A204.1 (cell line): ENCODE data around the gene RUBCNL.
"Not testable (repeated sequence)": the region's sequence is repeated elsewhere in the genome, so short reads cannot be mapped to it uniquely, and the experiment has no call there.

Experiments used
- FAIRE-seq: peaks from 2 replicates; lab custom pipeline; 2012; peaks lifted over from hg19 to GRCh38; lab: Jason Lieb, UNC

The RUBCNL gene, protein sequence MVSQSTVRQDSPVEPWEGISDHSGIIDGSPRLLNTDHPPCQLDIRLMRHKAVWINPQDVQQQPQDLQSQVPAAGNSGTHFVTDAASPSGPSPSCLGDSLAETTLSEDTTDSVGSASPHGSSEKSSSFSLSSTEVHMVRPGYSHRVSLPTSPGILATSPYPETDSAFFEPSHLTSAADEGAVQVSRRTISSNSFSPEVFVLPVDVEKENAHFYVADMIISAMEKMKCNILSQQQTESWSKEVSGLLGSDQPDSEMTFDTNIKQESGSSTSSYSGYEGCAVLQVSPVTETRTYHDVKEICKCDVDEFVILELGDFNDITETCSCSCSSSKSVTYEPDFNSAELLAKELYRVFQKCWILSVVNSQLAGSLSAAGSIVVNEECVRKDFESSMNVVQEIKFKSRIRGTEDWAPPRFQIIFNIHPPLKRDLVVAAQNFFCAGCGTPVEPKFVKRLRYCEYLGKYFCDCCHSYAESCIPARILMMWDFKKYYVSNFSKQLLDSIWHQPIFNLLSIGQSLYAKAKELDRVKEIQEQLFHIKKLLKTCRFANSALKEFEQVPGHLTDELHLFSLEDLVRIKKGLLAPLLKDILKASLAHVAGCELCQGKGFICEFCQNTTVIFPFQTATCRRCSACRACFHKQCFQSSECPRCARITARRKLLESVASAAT

DNA sequence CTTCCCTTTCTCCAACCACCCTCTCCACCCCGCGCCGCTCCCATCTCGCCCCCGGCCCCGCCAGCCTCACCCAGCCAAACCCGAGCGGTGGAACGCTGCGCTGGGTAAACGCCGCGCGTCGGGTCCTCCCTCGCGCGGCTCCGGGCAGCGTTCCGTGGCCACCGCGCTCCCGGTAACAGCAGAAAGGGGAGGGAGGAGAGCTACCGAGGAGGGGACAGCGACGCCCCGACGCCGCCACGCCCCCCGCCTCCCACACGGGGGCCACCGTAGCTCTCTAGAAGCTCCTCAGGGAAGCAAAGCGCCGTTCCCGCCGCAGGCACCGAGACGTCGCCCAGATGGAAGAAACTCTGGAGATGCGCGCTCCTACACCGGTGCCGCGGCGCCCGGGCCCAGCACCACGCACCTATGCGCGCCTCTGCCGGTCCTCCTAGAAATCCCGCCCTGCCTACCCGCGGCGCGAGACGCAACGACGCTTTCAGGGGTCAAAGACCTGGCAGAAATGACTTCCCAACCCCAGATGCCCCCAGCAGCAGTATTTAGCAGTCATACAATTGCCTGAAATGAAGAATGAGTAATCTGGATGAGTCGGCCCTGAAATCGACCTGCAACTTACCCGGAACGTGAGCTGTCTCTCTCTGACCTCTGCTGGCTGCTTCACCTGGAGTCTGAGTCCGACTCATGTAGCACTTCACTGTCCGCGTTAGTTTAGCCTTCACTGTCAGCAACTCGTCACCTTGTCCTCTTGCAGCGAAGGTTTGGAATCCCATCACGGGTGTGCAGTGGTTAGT lies at the start of gene RUBCNL:
Gene RUBCNL (minus strand): TSS at position 189 of the 788 bp plus-strand sequence. CDS start 14,777 bp downstream, outside the sequence.
- FAIRE-seq, result no peak

DNA sequence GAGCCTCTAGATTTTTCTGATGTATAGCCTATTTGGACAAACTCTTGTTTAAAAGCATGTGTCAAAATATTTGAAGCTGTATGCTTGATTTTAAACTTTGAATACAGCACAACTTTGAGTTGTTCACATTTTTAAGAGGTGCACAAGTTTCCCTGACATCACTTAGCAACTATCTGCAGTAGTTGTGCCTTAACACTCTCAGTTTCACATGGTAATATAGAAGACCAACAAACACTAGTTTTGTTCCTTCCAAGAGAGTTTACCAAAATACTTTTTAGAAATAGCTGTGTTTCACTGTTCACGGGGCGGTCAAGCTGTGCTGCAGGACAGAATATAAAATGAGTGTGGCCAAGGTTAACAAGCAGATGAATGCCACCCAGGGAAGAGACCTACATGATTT lies 42.5 kb upstream of the RUBCNL start:
- not testable (repeated sequence) for FAIRE-seq

DNA sequence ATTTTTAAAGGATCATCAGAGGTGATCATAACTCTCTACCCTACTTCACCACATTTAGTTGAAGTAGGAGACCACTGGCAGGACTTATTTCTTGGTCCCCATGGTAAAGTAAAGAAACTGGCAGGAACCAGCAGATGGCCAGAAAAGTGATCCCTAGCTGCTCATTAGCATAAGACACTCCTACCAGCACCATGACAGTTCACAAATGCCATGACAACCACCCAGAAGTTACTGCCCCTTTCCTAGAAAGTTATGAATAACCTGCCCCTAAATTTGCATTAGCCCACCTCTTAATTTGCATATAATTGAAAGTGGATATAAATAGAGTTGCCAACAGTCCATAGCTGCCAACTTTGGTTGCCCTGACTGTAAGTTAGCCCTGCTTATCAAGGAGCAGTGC lies 18.4 kb upstream of the RUBCNL start:
- no peak for FAIRE-seq

DNA sequence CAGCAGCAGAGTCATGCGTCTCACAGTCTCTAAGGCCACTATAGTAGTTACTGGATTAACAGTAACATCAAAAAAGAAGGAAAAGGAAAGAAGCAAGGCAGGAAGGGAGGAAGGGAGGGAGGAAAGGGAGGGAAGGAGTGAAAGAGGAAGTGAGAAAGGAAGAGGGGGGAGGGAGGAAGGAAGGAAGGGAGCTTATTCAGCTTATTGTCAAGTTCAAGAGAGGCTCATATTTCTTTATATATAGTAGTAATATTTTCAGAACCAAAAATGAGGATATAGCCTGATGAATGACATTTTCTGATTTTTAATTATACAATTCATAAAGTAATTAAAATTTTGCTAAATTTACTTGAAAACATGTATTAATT lies 17.7 kb upstream of the RUBCNL start:
- no peak for FAIRE-seq

DNA sequence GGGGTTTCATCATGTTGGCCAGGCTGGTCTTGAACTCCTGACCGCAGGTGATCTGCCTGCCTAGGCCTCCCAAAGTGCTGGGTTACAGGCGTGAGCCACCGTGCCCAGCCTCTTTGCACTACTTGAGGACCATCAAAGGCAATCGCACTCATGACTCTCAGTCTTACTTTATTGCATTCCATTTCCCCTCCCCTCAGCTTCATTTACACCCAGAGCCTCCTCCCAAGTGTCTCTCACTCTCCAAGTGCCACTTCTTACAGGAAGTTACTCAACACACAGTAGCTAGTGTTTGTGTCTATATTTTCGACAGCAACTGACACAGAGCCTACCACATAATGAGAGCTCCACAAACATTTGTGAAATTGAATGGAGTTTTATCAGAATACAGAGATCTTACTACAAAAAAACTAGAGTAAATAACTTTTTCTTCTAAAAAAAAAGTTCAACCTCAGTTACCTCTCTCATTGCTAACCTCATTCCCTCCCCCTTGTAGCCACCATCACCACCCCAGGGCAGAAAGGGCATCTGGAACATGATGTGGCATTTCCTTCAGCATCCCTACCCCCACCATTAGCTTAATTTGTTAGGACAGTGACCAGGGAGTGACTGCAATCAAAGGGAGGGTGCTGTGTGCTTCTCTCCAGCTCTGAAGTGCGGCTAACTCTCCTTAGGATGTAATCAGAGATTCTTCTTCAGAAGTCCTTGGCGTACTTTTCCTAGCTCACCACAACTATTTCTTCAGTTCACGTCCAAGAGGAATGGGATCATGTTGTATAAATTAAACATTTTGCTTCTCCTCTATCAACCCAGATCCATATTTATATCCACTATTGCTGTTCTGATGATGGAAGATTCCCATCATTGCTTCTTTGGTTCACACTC lies 17.0 kb upstream of the RUBCNL start:
- FAIRE-seq, result no peak

DNA sequence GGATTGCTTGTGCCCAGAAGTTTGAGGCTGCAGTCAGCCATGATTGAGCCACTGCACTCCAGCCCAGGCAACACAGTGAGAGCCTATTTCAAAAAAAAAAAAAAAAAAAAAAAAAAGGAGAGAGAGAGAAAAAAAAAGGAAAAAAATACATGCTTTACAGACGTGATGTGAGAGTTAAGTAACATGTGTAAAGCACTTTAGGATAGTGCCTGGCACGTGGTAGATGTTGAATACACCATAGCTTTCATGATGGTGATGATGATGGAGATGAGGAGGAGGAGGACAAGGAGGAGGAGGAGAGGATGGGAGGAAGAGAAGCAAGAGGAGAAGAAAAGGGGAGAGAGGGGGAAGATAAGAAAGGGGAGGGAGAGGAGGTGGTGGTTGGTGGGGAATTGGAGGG lies 15.1 kb upstream of the RUBCNL start:
- FAIRE-seq, result no peak

DNA sequence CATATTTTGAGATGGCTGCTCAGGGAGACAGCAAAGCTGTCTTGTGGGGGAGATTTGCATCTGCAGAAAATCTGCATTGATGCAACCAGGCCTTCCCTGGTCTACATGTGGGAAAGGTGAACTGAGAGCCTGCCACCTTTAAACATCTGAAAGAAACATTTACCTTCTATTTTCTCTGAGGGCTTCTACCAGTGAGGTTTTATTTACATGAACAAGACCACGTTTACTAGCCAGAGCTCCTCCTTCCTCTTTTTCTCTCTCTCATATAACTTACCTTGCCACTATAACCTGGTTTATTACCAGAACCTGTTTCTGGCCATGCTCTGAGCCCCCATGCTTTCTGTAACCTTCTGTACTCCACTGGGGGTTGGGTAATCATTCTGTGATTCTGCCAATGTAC lies 14.4 kb upstream of the RUBCNL start:
- FAIRE-seq, result no peak

DNA sequence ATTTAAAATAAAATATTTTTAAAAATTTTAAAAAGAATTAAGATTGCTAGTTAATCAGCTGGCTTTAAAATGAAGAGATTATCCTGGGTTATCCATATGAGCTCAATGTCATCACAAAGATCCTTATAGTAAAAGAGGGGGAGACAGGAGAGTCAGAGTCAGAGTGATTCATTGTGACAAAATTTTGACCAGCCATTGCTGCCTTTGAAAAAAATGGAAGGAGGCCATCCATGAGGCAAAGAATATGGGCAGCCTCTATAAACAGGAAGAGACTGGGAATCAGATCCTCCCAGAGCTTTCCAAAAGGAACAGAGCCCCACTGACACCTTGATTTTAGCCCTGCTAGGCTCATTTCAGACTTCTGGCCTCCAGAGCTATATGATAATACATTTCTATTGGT lies 9.3 kb upstream of the RUBCNL start:
- no peak for FAIRE-seq

DNA sequence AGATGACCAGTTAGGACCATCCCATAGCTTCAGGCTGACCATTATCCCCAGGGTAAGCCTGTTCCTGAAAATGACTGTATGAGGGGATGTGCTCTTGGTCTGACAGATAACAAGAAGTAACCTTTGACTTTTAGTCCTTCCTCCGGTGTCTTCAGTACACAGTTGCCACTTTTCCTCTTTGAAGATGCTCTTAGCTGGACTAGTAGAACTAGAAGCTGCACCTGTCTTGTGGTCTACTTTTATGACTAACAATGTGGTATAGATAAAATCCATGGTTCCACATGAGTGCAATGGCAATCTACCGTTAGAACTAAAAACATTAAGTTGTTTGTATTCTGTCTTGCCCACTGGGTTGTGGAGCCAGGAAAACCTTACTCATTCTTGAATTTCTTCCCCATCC lies 5.9 kb upstream of the RUBCNL start:
- no peak for FAIRE-seq

DNA sequence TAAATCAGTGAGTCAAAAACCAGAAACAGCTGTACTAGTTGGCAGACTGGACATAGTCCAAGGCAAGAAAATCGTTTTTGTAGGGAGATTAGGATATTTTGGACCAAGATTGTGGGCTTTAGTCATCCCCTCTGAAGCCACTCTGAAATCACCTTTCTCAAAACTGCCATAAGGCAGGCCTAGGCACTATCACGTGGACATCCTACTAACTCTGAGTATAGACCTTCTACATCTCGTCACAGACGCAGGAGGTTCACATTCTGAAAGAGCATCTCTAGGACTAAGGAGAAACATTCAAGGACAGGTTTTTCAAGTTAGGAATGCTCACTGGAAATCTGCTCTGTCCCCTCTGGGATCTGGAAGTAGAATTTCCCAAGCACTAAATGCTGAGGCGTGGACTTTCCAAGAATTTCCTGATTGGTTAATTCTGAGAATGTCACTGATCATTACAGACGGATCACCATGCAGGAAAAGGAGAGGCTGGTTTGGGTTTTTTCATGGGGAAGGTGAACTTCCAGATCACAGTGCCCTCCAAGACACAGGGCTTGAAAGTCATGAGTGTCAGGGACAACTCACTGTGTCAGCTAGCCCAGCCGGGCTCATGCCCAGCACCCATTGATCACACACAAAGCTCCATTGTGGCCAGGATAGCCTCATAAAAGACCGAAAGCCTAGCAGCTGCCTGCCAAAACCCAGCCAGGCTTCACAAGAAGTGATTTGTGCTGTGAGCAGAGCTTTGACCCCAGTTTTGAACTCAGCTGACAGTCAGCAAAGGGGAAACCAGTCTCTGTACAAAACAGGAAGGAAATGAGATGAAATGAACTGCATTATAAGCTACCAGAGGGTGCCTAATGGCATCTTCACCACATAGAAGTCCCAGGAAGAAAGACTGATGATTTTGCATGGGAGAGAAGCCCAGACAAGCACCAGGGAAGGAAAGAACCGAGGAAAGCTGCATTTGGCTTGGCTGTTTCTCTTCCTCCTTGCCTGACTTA lies 2.7 kb upstream of the RUBCNL start:
- FAIRE-seq, result no peak

DNA sequence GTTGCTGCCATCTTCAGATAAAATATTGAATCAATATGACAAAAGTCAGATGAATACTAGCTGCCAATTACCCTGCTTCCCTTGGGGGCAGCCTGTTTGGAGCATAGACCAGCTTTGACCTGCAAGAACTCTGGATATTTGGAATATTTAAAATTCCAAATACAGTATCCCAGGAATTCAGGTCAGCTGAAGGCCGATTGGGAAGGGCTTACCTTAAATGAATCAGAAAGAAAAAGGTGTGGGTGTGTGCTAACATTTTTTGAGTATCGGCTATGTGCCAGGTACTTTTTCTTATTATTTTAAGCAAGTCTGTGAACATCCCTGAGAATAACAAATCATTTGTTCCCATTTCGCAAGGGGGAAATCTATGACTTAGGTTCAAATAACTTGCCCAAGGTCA lies 1.8 kb upstream of the RUBCNL start:
- no peak for FAIRE-seq

DNA sequence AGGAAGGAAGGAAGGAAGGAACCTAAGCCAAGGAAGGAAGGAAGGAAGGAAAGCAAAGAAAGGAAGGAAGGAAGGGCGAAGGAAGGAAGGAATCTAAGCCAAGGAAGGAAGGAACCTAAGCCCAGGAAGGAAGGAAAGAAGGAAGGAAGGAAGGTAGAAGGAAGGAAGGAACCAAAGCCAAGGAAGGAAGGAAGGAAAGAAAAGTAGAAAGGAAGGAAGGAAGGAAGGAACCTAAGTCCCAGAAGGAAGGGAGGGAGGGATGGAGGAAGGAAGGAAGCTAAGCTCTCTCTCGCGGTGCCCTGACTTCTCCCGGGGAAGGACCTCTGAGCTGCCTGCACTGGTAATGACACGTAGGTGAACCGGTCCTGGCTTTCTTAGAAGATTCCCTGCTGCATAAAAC lies 1.3 kb upstream of the RUBCNL start:
- FAIRE-seq, result no peak

DNA sequence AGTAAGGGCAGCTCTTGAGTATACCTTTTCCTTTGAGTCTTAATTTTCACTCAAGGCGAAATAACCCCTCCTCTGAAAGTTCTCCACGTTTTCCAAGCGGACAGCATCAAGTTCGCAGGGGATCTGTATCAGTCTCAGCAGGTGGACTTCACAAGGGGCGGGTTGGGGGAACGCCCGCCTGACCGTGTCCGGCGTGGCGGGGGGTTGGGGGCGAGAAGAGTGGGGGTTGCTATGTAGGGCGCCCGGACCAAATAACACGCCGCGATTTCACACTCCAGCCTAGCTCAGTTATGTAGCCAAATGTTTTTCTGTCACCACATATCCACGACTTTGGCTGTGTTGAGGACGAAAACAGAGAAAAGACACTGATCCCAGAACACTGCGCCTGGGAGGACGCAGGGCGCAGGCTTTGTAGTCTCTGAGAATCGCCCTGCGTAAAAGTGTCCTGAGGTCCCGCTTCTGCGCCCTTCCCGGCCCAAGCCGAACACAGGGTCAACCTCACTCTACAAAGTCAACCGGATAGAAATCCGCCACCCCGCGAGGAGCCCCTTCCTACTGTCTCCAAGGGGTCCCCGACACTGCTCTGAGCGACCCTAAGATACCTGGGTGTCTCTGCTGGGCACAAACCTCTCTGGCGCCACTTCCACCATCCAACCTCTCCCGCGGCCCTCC lies 524 bp downstream of the RUBCNL start:
- FAIRE-seq, result no peak

DNA sequence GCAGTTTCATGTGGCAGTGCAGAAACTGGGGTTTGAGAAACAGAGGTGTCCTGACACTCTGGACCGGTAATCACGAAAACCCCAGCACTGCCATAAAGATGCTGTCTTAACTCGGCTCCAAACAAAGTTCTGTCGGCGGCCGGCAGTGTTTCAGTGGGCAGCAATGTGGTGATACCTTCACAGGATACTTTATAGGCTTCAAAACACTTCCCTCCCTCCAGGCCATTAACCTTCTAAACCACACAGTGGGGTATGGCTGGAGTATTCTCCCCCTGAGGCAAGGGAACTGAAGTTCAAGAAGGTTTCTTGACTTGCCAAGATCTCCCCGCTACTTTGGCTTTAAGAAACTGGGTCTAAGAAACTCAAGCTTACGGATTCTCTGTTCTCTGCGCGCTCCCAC lies 1.1 kb downstream of the RUBCNL start:
- no peak for FAIRE-seq

DNA sequence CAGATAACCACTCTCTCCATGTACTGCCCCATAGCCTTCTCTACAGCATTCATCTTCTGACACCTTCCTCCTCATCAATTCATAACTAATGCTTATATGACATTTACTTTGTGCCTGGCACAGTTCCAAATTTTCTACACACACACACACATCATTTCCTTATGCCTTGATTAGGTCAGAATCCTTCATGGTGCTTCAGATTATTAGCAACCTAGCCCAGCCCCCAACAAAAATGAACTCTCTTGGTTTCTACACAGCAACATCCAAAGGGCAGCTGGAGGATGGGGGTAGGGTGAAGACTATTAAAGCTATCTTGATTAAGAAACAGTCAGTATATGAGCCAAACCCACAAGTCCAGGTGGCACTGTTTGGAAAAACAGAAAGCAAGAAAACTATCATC lies 3.7 kb downstream of the RUBCNL start:
- FAIRE-seq, result no peak

DNA sequence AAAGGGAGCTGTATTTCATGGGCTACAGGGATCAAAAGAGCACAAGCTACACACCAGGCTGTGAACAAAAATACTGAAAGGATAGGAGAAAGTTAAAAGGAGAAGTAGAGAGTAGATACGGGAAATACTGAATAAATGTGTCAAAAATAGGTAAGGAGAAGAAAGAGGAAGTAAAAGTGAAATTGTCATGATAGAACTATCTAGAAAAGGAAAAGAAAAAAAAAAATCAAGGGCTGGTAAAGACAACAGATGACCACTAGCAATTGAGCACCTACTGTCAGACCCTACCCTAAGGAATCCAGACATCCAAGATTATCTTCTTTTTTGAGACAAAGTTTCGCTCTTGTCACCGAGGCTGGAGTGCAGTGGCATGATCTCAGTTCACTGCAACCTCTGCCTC lies 4.8 kb downstream of the RUBCNL start:
- no peak for FAIRE-seq

DNA sequence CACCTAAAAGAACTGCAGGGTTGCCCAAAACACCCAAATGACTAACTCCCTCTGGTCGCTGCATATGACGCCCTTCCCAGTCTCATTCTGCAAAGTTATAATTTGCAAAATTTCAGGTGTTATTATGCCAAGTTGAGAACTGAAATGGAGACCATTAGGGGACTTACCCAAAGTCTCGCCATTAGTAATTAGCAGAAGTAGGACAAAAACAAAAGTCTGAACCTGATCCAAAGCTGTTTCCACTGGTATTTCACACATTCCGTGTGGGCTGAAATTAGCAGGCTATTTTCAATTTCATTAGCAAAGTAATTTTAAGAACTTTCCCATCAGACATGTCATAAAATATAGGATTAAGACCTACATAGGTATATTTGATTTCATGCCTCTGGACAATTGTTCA lies 6.8 kb downstream of the RUBCNL start:
- FAIRE-seq, result no peak

DNA sequence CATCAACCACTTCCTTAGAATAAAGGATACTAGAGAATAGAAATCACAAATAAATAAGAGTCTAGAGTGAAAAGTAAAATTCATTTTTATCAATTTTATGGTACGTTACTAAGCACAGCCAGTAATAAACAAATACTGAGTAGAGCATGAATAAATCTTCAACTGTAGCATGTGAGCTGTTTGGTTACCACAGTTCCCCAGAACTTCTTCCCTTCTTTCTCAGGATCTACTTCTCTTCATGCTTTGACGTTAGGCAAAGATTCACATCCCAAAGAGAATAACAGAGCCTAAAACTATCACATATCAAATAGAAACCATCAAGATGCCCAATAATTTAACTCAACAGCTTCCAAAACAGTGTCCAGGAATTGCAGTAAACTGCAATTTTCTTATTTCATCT lies 7.4 kb downstream of the RUBCNL start:
- no peak for FAIRE-seq

DNA sequence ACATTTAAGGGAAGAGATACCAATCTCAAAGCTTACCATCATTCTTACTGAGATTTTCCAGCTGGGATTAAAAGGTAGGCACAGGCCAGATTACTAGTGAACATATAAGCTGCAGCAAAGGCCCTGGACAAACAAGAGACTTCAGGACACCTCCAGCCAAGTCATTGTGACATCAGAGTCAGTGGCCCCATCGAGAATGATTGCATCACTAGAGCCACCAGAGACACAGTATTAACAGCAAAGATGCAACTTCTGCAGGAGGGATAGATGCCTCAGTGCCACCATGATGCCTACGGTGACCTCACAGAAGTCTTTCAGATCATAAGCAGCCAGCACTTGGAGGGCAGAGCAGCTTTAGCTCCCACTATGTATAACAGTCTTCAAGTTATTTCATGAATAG lies 8.6 kb downstream of the RUBCNL start:
- FAIRE-seq, result no peak

DNA sequence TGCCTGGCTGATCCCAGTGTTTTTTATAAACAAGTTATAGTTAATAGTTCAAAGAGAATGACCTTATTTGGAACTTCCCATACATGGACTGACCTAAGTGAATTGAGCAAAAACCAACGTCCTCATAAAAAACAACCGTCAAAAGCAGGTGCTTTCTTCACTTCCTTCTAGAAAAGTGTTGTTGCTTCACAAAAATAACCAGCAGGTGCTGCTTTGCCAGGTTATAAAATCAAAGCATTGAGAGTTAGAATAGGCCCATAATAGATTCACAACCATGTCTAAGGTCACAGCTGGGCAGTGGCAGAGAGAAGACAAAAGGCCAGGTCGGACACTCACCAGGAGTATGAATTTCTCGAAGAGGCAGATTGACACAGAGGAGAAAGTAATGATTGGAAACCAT lies 9.5 kb downstream of the RUBCNL start:
- FAIRE-seq, result no peak
